ENCODE data around the gene ACSF3. TPM values are rescaled to one million over a fixed set of nuclear protein-coding genes. Genes with fewer than 3 reads are reported as not detected.
"Not testable (repeated sequence)": the region's sequence is repeated elsewhere in the genome, so short reads cannot be mapped to it uniquely, and the experiment has no call there.

The ACSF3 gene
- total RNA-seq, 1 donor from 2014 or later: 36.6 TPM

GRCh38 chr16:89073346-89074071 is 20.1 kb upstream of the ACSF3 start:
- DNase-seq (ENCODE audit: low spot score): no peak

GRCh38 chr16:89074072-89074674 is 19.5 kb upstream of the ACSF3 start:
- DNase-seq (ENCODE audit: low spot score): not testable (repeated sequence)

DNA sequence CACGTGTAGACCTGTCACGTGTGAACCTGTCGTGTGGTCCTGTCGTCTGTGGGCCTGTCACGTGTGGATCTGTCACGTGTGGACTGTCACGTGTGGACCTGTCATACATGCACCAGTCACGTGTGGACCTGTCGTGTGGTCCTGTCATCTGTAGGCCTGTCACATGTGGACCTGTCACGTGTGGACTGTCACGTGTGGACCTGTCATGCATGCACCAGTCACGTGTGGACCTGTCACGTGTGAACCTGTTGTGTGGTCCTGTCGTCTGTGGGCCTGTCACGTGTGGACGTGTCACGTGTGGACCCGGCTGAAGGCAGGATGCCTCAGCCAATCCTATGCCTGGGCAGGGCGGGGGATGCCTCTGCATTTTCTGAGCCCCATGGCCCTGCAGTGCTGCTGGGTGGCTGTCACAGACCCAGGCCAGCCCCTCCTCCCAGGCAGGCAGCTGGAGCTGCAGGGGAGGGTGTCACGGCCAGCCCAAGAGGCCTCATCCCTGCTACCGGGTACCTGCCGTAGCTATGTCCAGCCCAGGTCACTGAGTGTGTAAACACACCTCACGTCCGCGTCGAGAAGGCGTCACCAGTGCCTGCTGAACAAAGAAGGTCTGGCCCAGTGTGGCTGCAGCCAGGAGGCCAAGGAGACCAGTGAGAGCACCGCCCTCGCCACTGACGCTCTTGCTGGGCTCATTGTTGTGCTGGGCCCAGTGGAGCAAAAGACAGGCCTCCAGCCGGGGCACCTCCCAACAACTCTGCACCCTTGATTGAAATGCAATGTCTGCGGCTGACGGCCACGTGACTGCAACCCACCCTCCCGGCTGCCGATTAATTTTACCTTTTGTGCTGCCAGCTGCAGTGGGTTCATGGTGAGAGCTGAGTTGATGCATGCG is 18.6 kb upstream of the ACSF3 start:
- no peak for DNase-seq (ENCODE audit: low spot score)

DNA sequence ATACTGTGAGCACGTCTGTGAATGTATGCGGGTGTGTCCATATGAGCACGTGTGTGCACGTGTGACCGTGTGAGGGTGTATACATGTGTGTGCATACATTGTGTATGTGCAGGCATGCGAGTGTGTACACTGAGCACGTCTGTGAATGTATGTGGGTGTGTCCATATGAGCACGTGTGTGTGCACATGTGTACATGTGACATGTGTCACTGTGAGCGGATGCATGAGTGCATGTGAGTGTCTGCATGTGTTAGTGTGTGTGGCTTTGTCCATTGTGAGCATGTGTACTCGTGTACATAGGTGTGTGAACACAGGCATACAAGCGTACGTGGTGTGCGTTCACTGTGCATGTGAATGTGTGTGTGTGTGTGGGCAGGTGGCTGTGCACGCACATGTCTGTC is 17.5 kb upstream of the ACSF3 start:
- no peak for DNase-seq (ENCODE audit: low spot score)

DNA sequence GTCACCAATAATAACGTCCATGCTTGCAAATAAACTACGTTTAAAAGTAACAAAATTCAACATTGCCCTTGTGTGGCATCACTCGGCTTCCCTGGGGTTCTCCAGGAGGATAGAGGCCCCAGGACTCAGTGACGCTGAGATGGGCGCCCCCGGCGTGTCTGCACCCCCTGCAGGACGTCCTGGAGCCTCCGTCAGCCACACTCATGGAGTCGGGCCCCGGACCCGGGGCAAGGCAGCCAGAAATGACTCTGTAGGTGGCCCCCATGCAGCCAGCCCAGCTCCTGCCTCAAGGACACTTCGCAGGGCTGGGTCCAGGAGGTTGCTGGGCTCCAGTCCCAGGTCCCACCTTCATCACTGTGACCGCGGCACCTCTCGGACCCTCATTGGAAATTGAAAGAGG is 16.6 kb upstream of the ACSF3 start:
- DNase-seq (ENCODE audit: low spot score): no peak

GRCh38 chr16:89078172-89078571 is 15.5 kb upstream of the ACSF3 start:
- no peak for DNase-seq (ENCODE audit: low spot score)

GRCh38 chr16:89079434-89079980 is 14.1 kb upstream of the ACSF3 start:
- no peak for DNase-seq (ENCODE audit: low spot score)

GRCh38 chr16:89080196-89080853 is 13.3 kb upstream of the ACSF3 start:
- DNase-seq (ENCODE audit: low spot score): no peak

GRCh38 chr16:89081556-89081955 is 12.1 kb upstream of the ACSF3 start:
- DNase-seq (ENCODE audit: low spot score): no peak

- DNase-seq (ENCODE audit: low spot score): no peak
Observed at GRCh38 chr16:89084411-89084810, 9.2 kb upstream of the ACSF3 start.

- no peak for DNase-seq (ENCODE audit: low spot score)
Observed at GRCh38 chr16:89084814-89085612, 8.6 kb upstream of the ACSF3 start.

DNA sequence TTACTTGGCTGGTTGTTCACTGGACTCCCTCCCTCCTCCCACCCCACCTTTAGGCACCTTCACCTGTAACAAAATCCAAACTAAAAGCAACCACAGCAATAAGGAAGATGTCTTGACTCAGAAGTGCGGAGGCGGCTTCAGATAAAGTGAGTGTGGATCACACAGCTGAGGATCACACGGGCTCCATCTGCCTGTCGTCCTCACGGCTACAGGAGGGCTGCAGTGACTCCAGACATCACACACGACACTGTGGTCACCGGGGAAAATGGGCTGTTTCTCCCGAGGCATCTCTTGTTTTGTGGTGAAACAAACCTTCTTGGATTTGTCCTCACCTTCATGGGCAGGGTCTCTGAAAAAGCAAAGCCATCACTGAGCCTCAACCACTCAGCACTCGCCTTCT is 7.9 kb upstream of the ACSF3 start:
- DNase-seq (ENCODE audit: low spot score): no peak

DNA sequence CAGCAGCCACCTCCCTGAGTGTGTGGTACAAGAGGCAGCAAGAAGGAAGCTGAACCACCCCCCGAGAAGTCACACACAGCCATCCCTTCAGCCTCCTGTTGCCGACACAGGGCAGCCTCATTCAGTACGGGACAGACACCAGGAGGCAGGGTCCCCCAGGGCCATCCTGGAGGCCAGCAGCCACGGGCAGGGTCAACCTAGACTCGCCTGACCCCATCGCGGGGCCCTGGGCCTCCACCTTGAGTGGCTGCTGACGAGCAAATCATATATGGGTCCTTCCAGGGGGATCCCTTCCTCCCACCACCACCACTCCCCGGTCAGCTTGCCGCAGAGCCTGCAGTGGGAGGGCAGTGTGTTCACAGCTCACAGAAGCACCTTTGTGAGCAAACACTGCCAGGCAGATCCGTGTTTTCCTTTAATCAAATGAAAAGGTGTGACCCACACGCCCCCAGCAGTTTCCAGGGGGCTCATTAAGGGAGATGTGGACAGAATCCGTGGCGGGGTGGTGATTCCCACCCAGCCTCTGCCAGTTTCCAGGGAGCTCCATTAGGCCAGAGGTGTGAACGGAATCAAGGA is 5.6 kb upstream of the ACSF3 start:
- no peak for DNase-seq (ENCODE audit: low spot score)

GRCh38 chr16:89089120-89089519 is 4.5 kb upstream of the ACSF3 start:
- no peak for DNase-seq (ENCODE audit: low spot score)

GRCh38 chr16:89090182-89090630 is 3.4 kb upstream of the ACSF3 start:
- DNase-seq (ENCODE audit: low spot score): no peak

GRCh38 chr16:89090669-89091426 is 2.8 kb upstream of the ACSF3 start:
- DNase-seq (ENCODE audit: low spot score): no peak

DNA sequence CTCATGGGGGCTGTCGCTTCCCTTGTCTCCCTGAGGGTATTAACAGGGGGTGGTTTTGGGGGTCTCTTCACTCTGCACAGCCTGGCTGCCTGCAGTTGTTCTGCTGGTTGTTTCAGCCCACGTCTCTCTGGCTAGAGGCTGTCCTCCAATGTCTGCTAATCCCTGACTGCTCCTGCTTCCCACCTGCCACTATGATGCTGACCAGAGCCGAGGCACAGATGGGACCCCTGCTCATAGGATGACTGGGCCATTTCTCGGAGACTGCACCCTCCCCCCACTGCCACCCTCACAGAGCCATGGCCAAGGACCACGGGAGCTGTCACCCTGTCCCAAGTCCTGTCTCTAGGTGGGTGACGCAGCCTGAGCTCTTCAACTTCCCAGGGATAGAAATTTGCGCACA is 1.6 kb upstream of the ACSF3 start:
- no peak for DNase-seq (ENCODE audit: low spot score)

GRCh38 chr16:89093252-89093601 is 425 bp upstream of the ACSF3 start:
- DNase-seq (ENCODE audit: low spot score): not testable (repeated sequence)

DNA sequence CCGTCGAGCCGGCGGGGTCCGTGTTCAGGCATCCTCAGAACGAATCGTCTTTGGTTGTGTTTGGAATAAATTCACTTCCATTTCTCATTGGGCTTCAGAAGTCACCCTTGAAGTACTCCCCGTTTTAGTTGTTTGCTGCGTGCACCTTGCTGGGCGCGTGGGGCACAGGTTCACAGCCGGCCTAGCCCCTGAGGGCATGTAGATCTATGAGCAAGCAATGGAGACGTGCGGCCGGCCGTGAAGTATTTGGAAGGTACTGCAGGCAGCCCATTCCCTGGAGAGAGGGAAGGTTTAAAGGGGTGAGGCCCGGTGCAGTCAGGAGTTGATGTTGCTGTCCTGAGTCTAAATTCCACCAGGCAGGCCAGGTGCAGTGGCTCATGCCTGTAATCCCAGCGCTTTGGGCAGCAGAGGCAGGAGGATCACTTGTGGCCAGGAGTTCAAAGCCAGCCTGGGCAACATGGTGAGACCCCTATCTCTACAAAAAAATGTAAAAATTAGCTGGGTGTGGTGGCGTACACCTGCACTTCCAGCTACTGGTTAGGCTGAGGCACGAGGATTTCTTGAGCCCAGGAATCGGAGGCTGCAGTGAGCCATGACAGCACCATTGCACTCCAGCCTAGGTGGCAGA is 714 bp downstream of the ACSF3 start:
- no peak for DNase-seq (ENCODE audit: low spot score)

All from umbilical cord (tissue), 2 donors.